AG04450 (cell line): ENCODE data around the gene SERPINA3. TPM values are rescaled to one million over a fixed set of nuclear protein-coding genes. Genes with fewer than 3 reads are reported as not detected.

Source experiments
- CTCF ChIA-PET: fragments of 300-600, 350-600 bp; formaldehyde crosslinking; extraction: SDS; loops from one replicate; lab custom pipeline; 2022; ENCODE audit warnings: antibody characterized with exemption, inconsistent platforms; lab: Charles Lee
- POLR2A ChIA-PET: fragments of 350-600 bp; formaldehyde crosslinking; extraction: SDS; loops from one replicate; lab custom pipeline; 2021; ENCODE audit warnings: antibody characterized with exemption, inconsistent platforms; lab: Yijun Ruan, JAX
- DNase-seq: peaks from one replicate; pipeline ENCODE4 v3.0.0-alpha.2; 2011; ENCODE audit warnings: low read depth, low spot score
- H3K27ac ChIP-seq: one replicate; pipeline ENCODE4 v1.5.1; 2012; ENCODE audit warnings: low read depth, low read length, control low read depth
- H3K27me3 ChIP-seq: one replicate; pipeline ENCODE4 v1.6.0; 2012; ENCODE audit warnings: low read length; ENCODE audit not compliant: control insufficient read depth, insufficient read depth
- H3K4me3 ChIP-seq: 2 replicates; pipeline ENCODE4 v1.5.1; 2011; ENCODE audit warnings: mild to moderate bottlenecking, low read depth, low read length, control low read depth
- H3K9me3 ChIP-seq: 2 replicates; pipeline ENCODE4 v1.5.1; 2012; ENCODE audit warnings: low read length; ENCODE audit not compliant: control insufficient read depth, insufficient read depth
- polyA minus RNA-seq: library from RNA; depleted of rRNA, polyadenylated mRNA; stranded (reverse); fragments of >200 nt; gene quantifications from 2 replicates; pipeline ENCODE4 v1.2.3, GENCODE V29; 2011; rRNA and poly(A)+ RNA removed
- polyA plus RNA-seq: library from polyadenylated mRNA; depleted of rRNA; stranded (reverse); fragments of >200 nt; gene quantifications from 2 replicates; pipeline ENCODE4 v1.2.3, GENCODE V29; 2011; rRNA removed
- TF ChIP-seq, protein P1 (sequence below): IDR thresholded peaks from 2 replicates; pipeline ENCODE4 v1.5.1; 2011; ENCODE audit warnings: low read depth, low read length, control low read depth, inconsistent platforms

SERPINA3 gene
- 1.8 and 2.4 TPM in 2 replicates for polyA plus RNA-seq
- 0.78 and 2.1 TPM in 2 replicates for polyA minus RNA-seq

DNA sequence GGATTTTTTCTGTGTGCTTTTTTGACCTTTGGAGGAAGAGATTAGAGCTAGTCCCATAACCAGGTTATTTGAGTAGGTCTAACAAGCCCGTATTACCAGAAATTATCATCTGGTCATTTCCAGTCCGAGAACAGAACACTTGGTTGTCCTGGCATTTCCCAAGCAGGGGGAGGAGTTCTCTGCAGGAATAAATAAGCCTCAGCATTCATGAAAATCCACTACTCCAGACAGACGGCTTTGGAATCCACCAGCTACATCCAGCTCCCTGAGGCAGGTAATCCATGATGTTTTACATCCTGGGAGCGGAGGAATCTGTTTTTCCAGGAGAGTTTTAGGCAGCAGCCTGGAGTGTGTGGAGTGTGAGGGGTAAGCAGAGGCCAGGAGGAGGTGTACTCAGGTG, at the start of gene SERPINA3:
Gene SERPINA3 (plus strand): TSS at position 218 of the 400 bp plus-strand sequence. CDS start 2,051 bp downstream, outside the sequence.
- TF ChIP-seq, protein P1, sequence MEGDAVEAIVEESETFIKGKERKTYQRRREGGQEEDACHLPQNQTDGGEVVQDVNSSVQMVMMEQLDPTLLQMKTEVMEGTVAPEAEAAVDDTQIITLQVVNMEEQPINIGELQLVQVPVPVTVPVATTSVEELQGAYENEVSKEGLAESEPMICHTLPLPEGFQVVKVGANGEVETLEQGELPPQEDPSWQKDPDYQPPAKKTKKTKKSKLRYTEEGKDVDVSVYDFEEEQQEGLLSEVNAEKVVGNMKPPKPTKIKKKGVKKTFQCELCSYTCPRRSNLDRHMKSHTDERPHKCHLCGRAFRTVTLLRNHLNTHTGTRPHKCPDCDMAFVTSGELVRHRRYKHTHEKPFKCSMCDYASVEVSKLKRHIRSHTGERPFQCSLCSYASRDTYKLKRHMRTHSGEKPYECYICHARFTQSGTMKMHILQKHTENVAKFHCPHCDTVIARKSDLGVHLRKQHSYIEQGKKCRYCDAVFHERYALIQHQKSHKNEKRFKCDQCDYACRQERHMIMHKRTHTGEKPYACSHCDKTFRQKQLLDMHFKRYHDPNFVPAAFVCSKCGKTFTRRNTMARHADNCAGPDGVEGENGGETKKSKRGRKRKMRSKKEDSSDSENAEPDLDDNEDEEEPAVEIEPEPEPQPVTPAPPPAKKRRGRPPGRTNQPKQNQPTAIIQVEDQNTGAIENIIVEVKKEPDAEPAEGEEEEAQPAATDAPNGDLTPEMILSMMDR = no peak
- POLR2A ChIA-PET = interaction anchor here (3.1 kb wide), 1 partner anchor 11 kb away, joined by 16 read pairs; no protein-coding TSS in a partner anchor
- CTCF ChIA-PET = no interaction called here
- Histone ChIP-seq H3K9me3 (peaks cover 8% of the 10 kb centered on the region), H3K27ac (peak within 1 kb of the TSS; percentile 57), H3K4me3 (no peak within 1 kb of the TSS), H3K27me3 (no peaks in the 10 kb centered on the region)
- no peak for DNase-seq

DNA sequence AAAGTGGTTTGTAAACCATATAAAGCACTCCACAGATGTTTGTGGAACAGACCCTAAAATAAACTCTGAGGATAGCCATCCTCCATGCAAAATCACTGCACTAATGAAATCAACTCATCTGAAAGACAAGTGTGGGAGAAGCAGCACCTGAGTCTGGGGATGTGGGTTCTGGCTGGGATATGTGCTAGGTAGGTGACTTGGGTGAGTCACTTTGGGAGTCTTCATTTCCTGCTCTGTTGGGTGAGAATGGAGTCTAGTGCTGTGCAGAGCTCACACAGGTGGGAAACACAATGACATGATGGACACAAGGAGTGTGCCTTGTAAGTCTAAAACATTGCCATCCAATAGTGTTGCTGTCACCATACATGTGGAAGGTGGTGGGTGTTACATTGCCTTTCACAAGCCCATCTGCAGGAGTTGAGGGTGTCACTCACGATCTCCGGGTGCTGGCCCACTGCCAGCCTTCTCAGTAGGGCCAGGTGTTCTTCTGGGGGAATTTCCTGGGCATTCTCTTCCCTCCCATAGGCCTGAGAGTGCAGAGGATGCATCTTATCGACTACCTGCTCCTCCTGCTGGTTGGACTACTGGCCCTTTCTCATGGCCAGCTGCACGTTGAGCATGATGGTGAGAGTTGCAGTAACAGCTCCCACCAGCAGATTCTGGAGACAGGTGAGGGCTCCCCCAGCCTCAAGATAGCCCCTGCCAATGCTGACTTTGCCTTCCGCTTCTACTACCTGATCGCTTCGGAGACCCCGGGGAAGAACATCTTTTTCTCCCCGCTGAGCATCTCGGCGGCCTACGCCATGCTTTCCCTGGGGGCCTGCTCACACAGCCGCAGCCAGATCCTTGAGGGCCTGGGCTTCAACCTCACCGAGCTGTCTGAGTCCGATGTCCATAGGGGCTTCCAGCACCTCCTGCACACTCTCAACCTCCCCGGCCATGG, 49.0 kb upstream of the SERPINA3 start:
- no peak for DNase-seq
- TF ChIP-seq, protein P1 = no peak
- peaks cover 2% of the 10 kb centered on the region for H3K27me3 ChIP-seq
- H3K4me3 ChIP-seq = no peak overlapping the region
- no peaks in the 10 kb centered on the region; the same call in 1 of the 2 replicates for H3K9me3 ChIP-seq
- CTCF ChIA-PET = interaction anchor here (1.8 kb wide), 1 partner anchor 14 kb away, joined by 9 read pairs; no protein-coding TSS in a partner anchor
- no peak overlapping the region for H3K27ac ChIP-seq
- POLR2A ChIA-PET = no interaction called here

DNA sequence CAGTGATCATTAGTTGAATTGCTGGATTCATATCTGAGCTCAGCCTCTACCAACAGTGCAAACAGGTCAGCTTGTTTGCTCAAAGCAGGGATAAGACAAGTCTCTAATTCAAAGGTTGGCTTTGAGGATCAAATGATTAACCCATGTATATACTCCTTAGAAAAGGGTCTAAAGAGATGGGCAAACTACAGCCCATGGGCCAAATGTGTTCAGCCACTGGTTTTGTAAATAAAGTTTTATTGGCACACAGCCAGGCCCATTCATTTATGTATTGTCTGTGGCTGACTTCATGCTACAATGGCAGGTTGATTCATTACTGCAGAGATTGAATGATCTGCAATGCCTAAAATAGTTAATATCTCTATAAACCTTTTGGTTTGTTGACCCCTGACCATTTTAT, 47.8 kb upstream of the SERPINA3 start:
- CTCF ChIA-PET = interaction anchor here (1.8 kb wide), 1 partner anchor 16 kb away, joined by 9 read pairs; no protein-coding TSS in a partner anchor

DNA sequence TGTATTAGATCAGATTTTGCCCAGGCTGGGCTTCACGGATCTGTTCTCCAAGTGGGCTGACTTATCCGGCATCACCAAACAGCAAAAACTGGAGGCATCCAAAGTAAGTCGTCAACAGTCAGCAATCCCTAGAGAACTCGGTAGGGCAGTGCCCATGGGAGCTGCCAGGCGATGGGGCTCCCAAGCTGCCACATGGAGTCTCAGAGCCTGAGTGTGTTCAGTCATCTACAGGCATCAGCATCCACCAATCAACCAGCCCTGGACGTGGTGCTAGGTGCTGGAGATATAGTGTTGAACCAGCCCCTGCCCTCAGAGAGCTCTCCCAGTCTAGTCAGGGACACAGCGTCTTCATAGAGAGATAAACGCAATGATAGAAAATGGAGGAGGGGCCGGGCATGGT, 44.0 kb upstream of the SERPINA3 start:
- H3K4me3 ChIP-seq = no peak overlapping the region
- CTCF ChIA-PET = no interaction called here
- POLR2A ChIA-PET = no interaction called here
- H3K27me3 ChIP-seq = peaks cover 5% of the 10 kb centered on the region
- H3K27ac ChIP-seq = no peak overlapping the region
- H3K9me3 ChIP-seq = no peaks in the 10 kb centered on the region; the same call in 1 of the 2 replicates
- DNase-seq = no peak
- TF ChIP-seq, protein P1 = no peak

More for the DNA sequence above, 47.8 kb upstream of the SERPINA3 start:
- Histone ChIP-seq H3K27ac (no peak overlapping the region), H3K27me3 (peaks cover 5% of the 10 kb centered on the region), H3K9me3 (no peaks in the 10 kb centered on the region; the same call in 1 of the 2 replicates), H3K4me3 (no peak overlapping the region)
- POLR2A ChIA-PET = no interaction called here
- no peak for DNase-seq
- TF ChIP-seq, protein P1 = no peak
